Measurements from ENCODE around the gene PLEKHG7.

DNA sequence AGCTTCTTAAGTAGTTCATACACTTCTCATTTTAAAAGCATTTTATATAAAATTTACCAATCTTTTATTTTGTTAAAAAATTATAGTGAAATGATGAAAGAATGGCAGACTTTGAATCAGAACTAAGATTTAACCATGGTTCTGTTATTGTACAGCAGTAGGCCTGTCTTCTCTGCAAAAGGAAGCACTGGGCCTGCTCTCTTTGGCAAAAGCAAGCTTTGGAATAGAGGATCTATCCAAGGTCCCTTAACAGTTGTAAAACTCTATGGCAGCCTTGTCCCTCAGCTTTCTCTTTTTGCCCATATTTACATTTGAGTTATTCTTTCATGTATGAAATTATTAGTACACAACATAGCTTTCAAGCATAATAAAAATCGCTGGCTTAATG is 82.8 kb downstream of the PLEKHG7 start:
- TF ChIP-seq SPI1 (IDR thresholded peaks at IDR 0.05; ENCODE audit: low read depth, low read length) (no peak), POLR2AphosphoS5 (IDR thresholded peaks at IDR 0.05; ENCODE audit: low read depth, low read length) (no peak), POLR2A (IDR thresholded peaks at IDR 0.05; ENCODE audit: low read depth, low read length) (no peak)

All from GM12891 (cell line).